ENCODE measurements around the gene SETX.

SETX gene

GRCh38 chr9:132244582-132245455 lies 110.0 kb downstream of the SETX start:
- Histone ChIP-seq H3K9me3 (ENCODE audit: insufficient read depth, low read length) (no peaks in the 10 kb centered on the region), H3K4me3 (ENCODE audit: low read length) (no peak overlapping the region), H2AFZ (ENCODE audit: low read depth, low read length) (no peak overlapping the region), H3K36me3 (replicated peaks; ENCODE audit: low read depth, low read length) (no peaks in the 10 kb centered on the region), H3K27ac (ENCODE audit: low read length) (no peak overlapping the region), H3K27me3 (ENCODE audit: low read depth, low read length) (peaks cover 28% of the 10 kb centered on the region), H3K4me2 (ENCODE audit: low read length) (no peak overlapping the region), H3K9ac (ENCODE audit: low read length) (no peak overlapping the region), H3K4me1 (ENCODE audit: low read length) (peaks cover 7% of the 10 kb centered on the region; the same call in 1 of the 2 replicates), H3K79me2 (ENCODE audit: low read length) (no peaks in the 10 kb centered on the region), H4K20me1 (ENCODE audit: insufficient read depth, low read length) (0 out of 2 replicates have a peak, but pooled peaks cover 3% of the 10 kb centered on the region)
- TF ChIP-seq EZH2phosphoT487 (IDR thresholded peaks at IDR 0.05; ENCODE audit: low read depth) (no peak), CTCF (IDR thresholded peaks at IDR 0.05; ENCODE audit: low read depth, low read length) (no peak)

GRCh38 chr9:132243156-132244074 lies 111.4 kb downstream of the SETX start:
- Histone ChIP-seq H3K36me3 (replicated peaks; ENCODE audit: low read depth, low read length) (no peaks in the 10 kb centered on the region), H4K20me1 (ENCODE audit: insufficient read depth, low read length) (peaks cover 6% of the 10 kb centered on the region; the same call in 1 of the 2 replicates), H3K79me2 (ENCODE audit: low read length) (no peaks in the 10 kb centered on the region), H2AFZ (ENCODE audit: low read depth, low read length) (no peak overlapping the region), H3K27me3 (ENCODE audit: low read depth, low read length) (peaks cover 36% of the 10 kb centered on the region), H3K9ac (ENCODE audit: low read length) (0 out of 2 replicates have a peak overlapping the region, but pooled peaks have one; percentile 74), H3K4me3 (ENCODE audit: low read length) (peak overlapping the region; percentile 98), H3K9me3 (ENCODE audit: insufficient read depth, low read length) (no peaks in the 10 kb centered on the region), H3K4me1 (ENCODE audit: low read length) (peaks cover 7% of the 10 kb centered on the region; the same call in 1 of the 2 replicates), H3K27ac (ENCODE audit: low read length) (no peak overlapping the region), H3K4me2 (ENCODE audit: low read length) (peak overlapping the region; percentile 100)
- TF ChIP-seq EZH2phosphoT487 (IDR thresholded peaks at IDR 0.05; ENCODE audit: low read depth) = no peak
- 0 out of 2 replicates have a peak, but pooled peaks have one; percentile 9 for TF ChIP-seq CTCF (IDR thresholded peaks at IDR 0.05; ENCODE audit: low read depth, low read length)

DNA sequence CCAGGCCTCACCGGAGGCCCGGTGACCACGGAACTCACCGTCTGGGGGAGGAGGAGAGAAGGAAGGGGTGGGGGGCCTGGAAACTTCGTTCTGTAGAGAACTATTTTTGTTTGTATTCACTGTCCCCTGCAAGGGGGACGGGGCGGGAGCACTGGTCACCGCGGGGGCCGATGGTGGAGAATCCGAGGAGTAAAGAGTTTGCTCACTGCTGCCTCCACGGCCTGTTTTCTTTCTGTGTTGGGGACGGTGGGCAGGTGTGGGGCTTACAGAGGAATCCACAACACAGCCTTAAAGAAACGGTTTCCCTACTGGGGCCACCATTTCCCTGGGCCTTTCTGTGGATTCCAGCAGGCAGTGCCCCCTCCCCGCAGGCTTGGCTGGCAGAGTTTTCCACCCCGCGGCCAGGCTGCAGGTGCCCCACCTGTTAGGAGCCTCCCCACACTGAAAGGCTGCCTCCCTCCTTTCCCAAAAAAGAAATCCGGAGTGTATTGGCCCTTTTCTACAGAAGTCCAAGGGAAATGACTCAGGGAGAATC lies 112.1 kb downstream of the SETX start:
- H3K27me3 ChIP-seq (ENCODE audit: low read depth, low read length) = peaks cover 41% of the 10 kb centered on the region
- H3K9me3 ChIP-seq (ENCODE audit: insufficient read depth, low read length) = no peaks in the 10 kb centered on the region
- H3K79me2 ChIP-seq (ENCODE audit: low read length) = no peaks in the 10 kb centered on the region
- H3K4me3 ChIP-seq (ENCODE audit: low read length) = peak overlapping the region; percentile 98
- H3K4me1 ChIP-seq (ENCODE audit: low read length) = peaks cover 7% of the 10 kb centered on the region; the same call in 1 of the 2 replicates
- H3K4me2 ChIP-seq (ENCODE audit: low read length) = peak overlapping the region; percentile 100
- H3K9ac ChIP-seq (ENCODE audit: low read length) = peak overlapping the region; percentile 74
- H2AFZ ChIP-seq (ENCODE audit: low read depth, low read length) = peak overlapping the region; percentile 93; the same call in 1 of the 2 replicates
- no peak overlapping the region for H3K27ac ChIP-seq (ENCODE audit: low read length)
- no peaks in the 10 kb centered on the region for H3K36me3 ChIP-seq (replicated peaks; ENCODE audit: low read depth, low read length)
- H4K20me1 ChIP-seq (ENCODE audit: insufficient read depth, low read length) = peaks cover 6% of the 10 kb centered on the region; the same call in 1 of the 2 replicates
- no peak for TF ChIP-seq EZH2phosphoT487 (IDR thresholded peaks at IDR 0.05; ENCODE audit: low read depth)
- no peak for TF ChIP-seq CTCF (IDR thresholded peaks at IDR 0.05; ENCODE audit: low read depth, low read length)

All from OCI-LY3 (cell line).